RWPE2 (cell line): ENCODE measurements around the gene PAPPA2.

Experiments
- ATAC-seq: fragments of 200-7000 bp; cut with Tn5 transposase; 3 replicates; pipeline ENCODE4 v1.9.1; 2021; ENCODE audit warnings: low read depth
- DNase-seq: peaks from one replicate; pipeline ENCODE4 v3.0.0-alpha.2; 2020; ENCODE audit warnings: low spot score
- H3K27ac ChIP-seq: fragments of 450-650 bp; 2 replicates; pipeline ENCODE4 v1.5.1; 2017; ENCODE audit warnings: mild to moderate bottlenecking; ENCODE audit not compliant: poor library complexity, severe bottlenecking
- H3K27me3 ChIP-seq: fragments of 250-450 bp; sonication (Bioruptor Pico); 2 replicates; pipeline ENCODE4 v1.5.1; 2021; ENCODE audit warnings: mild to moderate bottlenecking, moderate library complexity; ENCODE audit not compliant: insufficient read depth, poor library complexity, severe bottlenecking
- H3K36me3 ChIP-seq: fragments of 250-450 bp; sonication (Bioruptor Pico); 2 replicates; pipeline ENCODE4 v1.5.1; 2020; ENCODE audit warnings: low read depth, mild to moderate bottlenecking, moderate library complexity
- H3K4me1 ChIP-seq: fragments of 250-450 bp; sonication (Bioruptor Pico); 2 replicates; pipeline ENCODE4 v1.5.1; 2021; ENCODE audit warnings: mild to moderate bottlenecking, moderate library complexity; ENCODE audit not compliant: insufficient read depth, poor library complexity, severe bottlenecking
- H3K4me3 ChIP-seq: fragments of 250-450 bp; sonication (Bioruptor Pico); 2 replicates; pipeline ENCODE4 v1.5.1; 2021; ENCODE audit warnings: mild to moderate bottlenecking, moderate library complexity; ENCODE audit not compliant: severe bottlenecking
- H3K9me3 ChIP-seq: fragments of 250-450 bp; sonication (Bioruptor Pico); 2 replicates; pipeline ENCODE4 v1.5.1; 2021; ENCODE audit warnings: mild to moderate bottlenecking, moderate library complexity; ENCODE audit not compliant: severe bottlenecking
- CTCF ChIP-seq: fragments of 450-650 bp; IDR thresholded peaks from one replicate; pipeline ENCODE4 v1.5.1; 2017; ENCODE audit warnings: mild to moderate bottlenecking, moderate library complexity; ENCODE audit not compliant: poor library complexity, severe bottlenecking

Gene PAPPA2

GRCh38 chr1:176837708-176838107 lies 374.7 kb downstream of the PAPPA2 start:
- no peaks in the 10 kb centered on the region for H3K4me1 ChIP-seq
- no peak for DNase-seq
- no peak for ATAC-seq
- TF ChIP-seq CTCF, result no peak
- H3K9me3 ChIP-seq, result no peaks in the 10 kb centered on the region
- H3K4me3 ChIP-seq, result no peak overlapping the region
- H3K27me3 ChIP-seq, result no peaks in the 10 kb centered on the region
- no peaks in the 10 kb centered on the region for H3K36me3 ChIP-seq
- no peak overlapping the region for H3K27ac ChIP-seq

GRCh38 chr1:176838276-176838995 lies 375.5 kb downstream of the PAPPA2 start:
- Histone ChIP-seq H3K36me3 (no peaks in the 10 kb centered on the region), H3K4me1 (no peaks in the 10 kb centered on the region), H3K27ac (no peak overlapping the region), H3K27me3 (no peaks in the 10 kb centered on the region), H3K4me3 (no peak overlapping the region), H3K9me3 (no peaks in the 10 kb centered on the region)
- ATAC-seq (no peak), DNase-seq (no peak)
- TF ChIP-seq CTCF, result no peak

- no peak for ATAC-seq
- TF ChIP-seq CTCF, result no peak
- no peak overlapping the region for H3K27ac ChIP-seq
These were observed 376.2 kb downstream of the PAPPA2 start for GRCh38 chr1:176839216-176839615.

GRCh38 chr1:176841238-176841637 lies 378.3 kb downstream of the PAPPA2 start:
- Histone ChIP-seq H3K27ac (no peak overlapping the region), H3K36me3 (no peaks in the 10 kb centered on the region), H3K27me3 (no peaks in the 10 kb centered on the region), H3K9me3 (no peaks in the 10 kb centered on the region), H3K4me3 (no peak overlapping the region), H3K4me1 (no peaks in the 10 kb centered on the region)
- ATAC-seq (no peak), DNase-seq (no peak)
- no peak for TF ChIP-seq CTCF

More at GRCh38 chr1:176839216-176839615, 376.2 kb downstream of the PAPPA2 start:
- Histone ChIP-seq H3K9me3 (no peaks in the 10 kb centered on the region), H3K4me3 (no peak overlapping the region), H3K27me3 (no peaks in the 10 kb centered on the region), H3K4me1 (no peaks in the 10 kb centered on the region), H3K36me3 (no peaks in the 10 kb centered on the region)
- no peak for DNase-seq
